Hepatocyte (in vitro differentiated cells): ENCODE results near the gene CCL27. TPM values are rescaled to one million over a fixed set of nuclear protein-coding genes. Genes with fewer than 3 reads are reported as not detected.

Experiments
- DNase-seq: peaks from one replicate; pipeline ENCODE4 v3.0.0-alpha.2; 2016; ENCODE audit warnings: low spot score
- H2AFZ ChIP-seq: fragments of 200-600 bp; sonication (generic); 2 replicates; pipeline ENCODE4 v1.6.0; 2016; ENCODE audit warnings: antibody characterized with exemption, mild to moderate bottlenecking
- H3K27ac ChIP-seq: fragments of 200-600 bp; sonication (generic); 2 replicates; pipeline ENCODE4 v1.5.1; 2016; ENCODE audit warnings: mild to moderate bottlenecking
- H3K27me3 ChIP-seq: fragments of 200-600 bp; sonication (generic); 2 replicates; pipeline ENCODE4 v1.6.1; 2016
- H3K36me3 ChIP-seq: fragments of 200-600 bp; sonication (generic); replicated peaks from 2 replicates; pipeline ENCODE4 v1.5.1; 2016; ENCODE audit warnings: low read depth; ENCODE audit not compliant: insufficient read depth
- H3K4me1 ChIP-seq: fragments of 200-600 bp; sonication (generic); 2 replicates; pipeline ENCODE4 v1.5.1; 2016; ENCODE audit warnings: mild to moderate bottlenecking, moderate library complexity; ENCODE audit not compliant: insufficient read depth
- H3K4me2 ChIP-seq: fragments of 200-600 bp; sonication (generic); 2 replicates; pipeline ENCODE4 v1.6.0; 2016
- H3K4me3 ChIP-seq: fragments of 200-600 bp; sonication (generic); 2 replicates; pipeline ENCODE4 v1.5.1; 2016; ENCODE audit warnings: mild to moderate bottlenecking
- H3K79me2 ChIP-seq: fragments of 200-600 bp; sonication (generic); 2 replicates; pipeline ENCODE4 v1.6.0; 2017; ENCODE audit warnings: mild to moderate bottlenecking
- H3K9me2 ChIP-seq: fragments of 200-600 bp; sonication (generic); replicated peaks from 2 replicates; pipeline ENCODE4 v1.6.0; 2017; ENCODE audit warnings: mild to moderate bottlenecking; ENCODE audit not compliant: insufficient read depth
- H3K9me3 ChIP-seq: fragments of 200-600 bp; sonication (generic); 2 replicates; pipeline ENCODE4 v1.5.1; 2016; ENCODE audit warnings: low read depth, mild to moderate bottlenecking
- H4K20me1 ChIP-seq: fragments of 200-600 bp; sonication (generic); 2 replicates; pipeline ENCODE4 v1.6.0; 2016; ENCODE audit warnings: mild to moderate bottlenecking; ENCODE audit not compliant: insufficient read depth, poor library complexity, severe bottlenecking
- CTCF ChIP-seq: fragments of 200-600 bp; sonication (generic); IDR thresholded peaks from 2 replicates; pipeline ENCODE4 v1.5.1; 2016; ENCODE audit warnings: antibody characterized with exemption, mild to moderate bottlenecking; ENCODE audit not compliant: poor library complexity
- EZH2 ChIP-seq: fragments of 200-600 bp; sonication (generic); IDR thresholded peaks from 2 replicates; pipeline ENCODE4 v1.6.1; 2016; ENCODE audit warnings: antibody characterized with exemption, mild to moderate bottlenecking, borderline replicate concordance
- EZH2phosphoT487 ChIP-seq: fragments of 200-600 bp; sonication (generic); IDR thresholded peaks from one replicate; pipeline ENCODE4 v1.6.1; 2018; ENCODE audit warnings: antibody characterized with exemption, mild to moderate bottlenecking, low read depth, moderate library complexity; ENCODE audit not compliant: unreplicated experiment, severe bottlenecking
- WGBS: methylation state at CpG from one replicate; pipeline ENCODE4 v1.1.6; 2016; ENCODE audit warnings: low lambda C conversion rate; ENCODE audit errors: missing lambda C conversion rate; 5-methylcytosine and 5-hydroxymethylcytosine counted together
- polyA plus RNA-seq: library from polyadenylated mRNA; unstranded; fragments of >200 nt; fragmentation: Nextera tagmentation; extraction: Ambion mirVana; gene quantifications from 2 replicates; pipeline ENCODE4 v1.2.1, GENCODE V29; 2016
- total RNA-seq: library from RNA; depleted of rRNA; stranded (reverse); fragments of >200 nt; gene quantifications from 2 replicates; pipeline ENCODE4 v1.2.3, GENCODE V29; 2014

Gene CCL27
- total and polyA plus RNA-seq, 2 experiments from 2014 or later = not detected

- no peak for TF ChIP-seq EZH2phosphoT487
- TF ChIP-seq EZH2 = no peak
- no peak for TF ChIP-seq CTCF
- WGBS = 94% methylated on average over 3 of the region's 3 CpGs
Measured at GRCh38 chr9:34634551-34635248, 27.8 kb downstream of the CCL27 start.

GRCh38 chr9:34633851-34634550 lies 28.5 kb downstream of the CCL27 start:
- Histone ChIP-seq H3K9me2 (no peaks in the 10 kb centered on the region), H3K36me3 (no peaks in the 10 kb centered on the region), H3K27me3 (peaks cover 22% of the 10 kb centered on the region), H3K27ac (no peak overlapping the region), H3K4me2 (no peak overlapping the region), H3K4me1 (peaks cover 20% of the 10 kb centered on the region), H2AFZ (no peak overlapping the region), H3K79me2 (peaks cover 12% of the 10 kb centered on the region), H4K20me1 (no peaks in the 10 kb centered on the region), H3K9me3 (no peaks in the 10 kb centered on the region), H3K4me3 (no peak overlapping the region)
- DNase-seq = peak; percentile 82
- peak; percentile 75 for TF ChIP-seq CTCF
- TF ChIP-seq EZH2phosphoT487 = no peak
- 27% methylated on average over 3 of the region's 3 CpGs for WGBS

More at GRCh38 chr9:34634551-34635248, 27.8 kb downstream of the CCL27 start:
- no peaks in the 10 kb centered on the region for H3K9me2 ChIP-seq
- DNase-seq = no peak
- H3K27me3 ChIP-seq = peaks cover 15% of the 10 kb centered on the region
- no peaks in the 10 kb centered on the region for H4K20me1 ChIP-seq
- no peak overlapping the region for H3K27ac ChIP-seq
- H3K4me1 ChIP-seq = peaks cover 20% of the 10 kb centered on the region
- no peaks in the 10 kb centered on the region for H3K36me3 ChIP-seq
- H2AFZ ChIP-seq = no peak overlapping the region
- H3K4me3 ChIP-seq = no peak overlapping the region
- peaks cover 12% of the 10 kb centered on the region for H3K79me2 ChIP-seq
- no peaks in the 10 kb centered on the region for H3K9me3 ChIP-seq
- H3K4me2 ChIP-seq = no peak overlapping the region

GRCh38 chr9:34633166-34633565 lies 29.3 kb downstream of the CCL27 start:
- H3K9me2 ChIP-seq = no peaks in the 10 kb centered on the region
- H3K4me3 ChIP-seq = no peak overlapping the region
- peaks cover 12% of the 10 kb centered on the region for H3K79me2 ChIP-seq
- no peak for TF ChIP-seq EZH2phosphoT487
- no peak for TF ChIP-seq EZH2
- TF ChIP-seq CTCF = no peak
- peaks cover 16% of the 10 kb centered on the region for H3K4me1 ChIP-seq
- H3K9me3 ChIP-seq = no peaks in the 10 kb centered on the region
- H3K36me3 ChIP-seq = no peaks in the 10 kb centered on the region
- no peak overlapping the region for H3K27ac ChIP-seq
- 64% methylated on average over 5 of the region's 5 CpGs for WGBS
- no peak overlapping the region for H3K4me2 ChIP-seq
- H3K27me3 ChIP-seq = peaks cover 26% of the 10 kb centered on the region
- no peaks in the 10 kb centered on the region for H4K20me1 ChIP-seq
- no peak for DNase-seq
- no peak overlapping the region for H2AFZ ChIP-seq
